Progenitor cell of endocrine pancreas (in vitro differentiated cells): ENCODE measurements around the gene NRG2. TPM values are rescaled to one million over a fixed set of nuclear protein-coding genes. Genes with fewer than 3 reads are reported as not detected.

ENCODE experiments used
- DNase-seq: peaks from one replicate; pipeline ENCODE4 v3.0.0; 2021; ENCODE audit warnings: low spot score; ENCODE audit not compliant: unreplicated experiment
- H3K27ac Mint-ChIP-seq: 2 replicates; pipeline ENCODE4 v1.8.0; 2021; ENCODE audit warnings: mild to moderate bottlenecking, moderate library complexity, mixed read lengths
- H3K27me3 Mint-ChIP-seq: 2 replicates; pipeline ENCODE4 v1.8.0; 2021; ENCODE audit warnings: mixed read lengths
- H3K36me3 Mint-ChIP-seq: 2 replicates; pipeline ENCODE4 v1.8.0; 2022; ENCODE audit warnings: mixed read lengths; ENCODE audit not compliant: insufficient read depth
- H3K4me1 Mint-ChIP-seq: 2 replicates; pipeline ENCODE4 v1.8.0; 2021; ENCODE audit warnings: low read depth, mixed read lengths
- H3K4me3 Mint-ChIP-seq: 2 replicates; pipeline ENCODE4 v1.8.0; 2021; ENCODE audit warnings: low read depth, mild to moderate bottlenecking, moderate library complexity, mixed read lengths
- H3K9me3 Mint-ChIP-seq: 2 replicates; pipeline ENCODE4 v1.8.0; 2021; ENCODE audit warnings: low read depth, mixed read lengths
- total RNA-seq: library from RNA; stranded (reverse); gene quantifications from 2 replicates; pipeline ENCODE4 v1.2.1, GENCODE V29; 2021
- TF ChIP-seq, protein P1 (sequence below): fragments of 200-600 bp; sonication (generic); IDR thresholded peaks from one replicate; pipeline ENCODE4 v1.5.0; 2021; ENCODE audit warnings: antibody characterized with exemption, mild to moderate bottlenecking; ENCODE audit not compliant: unreplicated experiment

The NRG2 gene
- total RNA-seq, 1 donor from 2014 or later = 5.5 TPM

DNA sequence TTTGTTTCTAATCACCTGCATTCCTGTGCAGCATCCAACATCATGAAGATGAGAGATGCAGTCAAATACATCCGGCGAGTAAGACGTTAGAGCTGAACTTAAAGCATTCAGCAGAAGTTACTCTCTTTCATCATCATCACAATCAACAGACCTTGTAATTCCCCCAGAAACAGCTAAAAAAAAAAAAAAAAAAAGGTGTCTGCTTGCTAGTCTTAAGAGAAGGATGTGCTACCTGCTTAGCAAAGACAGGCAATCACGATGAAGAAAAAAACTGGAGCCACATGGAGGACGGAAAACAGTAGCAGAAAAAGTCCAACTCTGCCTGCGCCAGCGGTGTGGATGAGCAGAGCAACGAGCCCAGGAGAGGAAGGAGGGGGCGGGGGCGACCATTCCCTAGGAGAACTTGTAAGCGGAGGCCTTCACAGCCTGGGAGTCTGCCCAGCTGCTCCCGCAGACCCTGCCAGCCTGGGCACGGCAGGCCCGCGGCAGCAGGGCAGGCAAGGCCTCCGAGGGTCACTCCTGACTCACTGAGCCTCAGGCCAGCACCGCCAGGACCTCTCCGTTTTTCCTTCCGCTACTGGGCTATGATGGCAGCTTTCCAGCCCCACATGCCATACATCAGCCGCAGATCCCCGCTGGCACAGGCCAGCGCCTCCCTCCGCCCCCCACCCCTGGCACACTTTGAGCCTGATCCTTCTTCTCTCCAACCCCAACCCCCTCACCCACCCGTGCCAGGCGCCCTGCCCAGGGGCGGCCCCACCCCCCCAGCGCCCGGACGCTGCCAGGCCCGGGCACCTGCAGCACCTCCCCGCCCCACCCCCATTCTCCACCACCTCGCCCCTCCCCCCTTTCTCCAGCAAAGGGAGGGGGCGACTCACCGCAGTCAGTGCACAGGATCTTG, 1.4 kb downstream of the NRG2 start:
- Mint-ChIP-seq H3K9me3 (no peaks in the 10 kb centered on the region), H3K4me1 (peaks cover 44% of the 10 kb centered on the region), H3K4me3 (peak overlapping the region; percentile 84), H3K36me3 (no peaks in the 10 kb centered on the region), H3K27me3 (peaks cover 26% of the 10 kb centered on the region), H3K27ac (peak overlapping the region; percentile 69)
- TF ChIP-seq, protein P1, sequence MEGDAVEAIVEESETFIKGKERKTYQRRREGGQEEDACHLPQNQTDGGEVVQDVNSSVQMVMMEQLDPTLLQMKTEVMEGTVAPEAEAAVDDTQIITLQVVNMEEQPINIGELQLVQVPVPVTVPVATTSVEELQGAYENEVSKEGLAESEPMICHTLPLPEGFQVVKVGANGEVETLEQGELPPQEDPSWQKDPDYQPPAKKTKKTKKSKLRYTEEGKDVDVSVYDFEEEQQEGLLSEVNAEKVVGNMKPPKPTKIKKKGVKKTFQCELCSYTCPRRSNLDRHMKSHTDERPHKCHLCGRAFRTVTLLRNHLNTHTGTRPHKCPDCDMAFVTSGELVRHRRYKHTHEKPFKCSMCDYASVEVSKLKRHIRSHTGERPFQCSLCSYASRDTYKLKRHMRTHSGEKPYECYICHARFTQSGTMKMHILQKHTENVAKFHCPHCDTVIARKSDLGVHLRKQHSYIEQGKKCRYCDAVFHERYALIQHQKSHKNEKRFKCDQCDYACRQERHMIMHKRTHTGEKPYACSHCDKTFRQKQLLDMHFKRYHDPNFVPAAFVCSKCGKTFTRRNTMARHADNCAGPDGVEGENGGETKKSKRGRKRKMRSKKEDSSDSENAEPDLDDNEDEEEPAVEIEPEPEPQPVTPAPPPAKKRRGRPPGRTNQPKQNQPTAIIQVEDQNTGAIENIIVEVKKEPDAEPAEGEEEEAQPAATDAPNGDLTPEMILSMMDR = no peak
- DNase-seq = peak; percentile 15

DNA sequence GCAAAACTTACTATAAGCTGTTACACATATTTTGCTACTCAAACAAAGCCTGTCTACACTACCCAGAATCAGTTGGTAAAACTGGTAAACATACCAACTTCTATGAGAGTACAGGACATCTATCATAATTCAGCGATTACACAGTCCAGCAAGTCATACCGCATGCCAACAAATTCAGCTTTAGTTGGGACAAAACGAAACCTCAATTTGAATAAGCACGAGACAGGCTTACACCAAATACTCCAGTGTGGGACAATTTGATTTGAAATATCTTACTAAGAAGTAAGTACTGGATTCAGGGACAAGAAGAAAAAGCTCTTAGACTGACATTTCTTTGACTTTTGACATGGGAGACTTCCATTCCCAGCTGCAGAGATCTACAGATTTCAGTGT, 2.0 kb downstream of the NRG2 start:
- Mint-ChIP-seq H3K27me3 (peaks cover 26% of the 10 kb centered on the region), H3K4me3 (peak overlapping the region; percentile 84)

DNA sequence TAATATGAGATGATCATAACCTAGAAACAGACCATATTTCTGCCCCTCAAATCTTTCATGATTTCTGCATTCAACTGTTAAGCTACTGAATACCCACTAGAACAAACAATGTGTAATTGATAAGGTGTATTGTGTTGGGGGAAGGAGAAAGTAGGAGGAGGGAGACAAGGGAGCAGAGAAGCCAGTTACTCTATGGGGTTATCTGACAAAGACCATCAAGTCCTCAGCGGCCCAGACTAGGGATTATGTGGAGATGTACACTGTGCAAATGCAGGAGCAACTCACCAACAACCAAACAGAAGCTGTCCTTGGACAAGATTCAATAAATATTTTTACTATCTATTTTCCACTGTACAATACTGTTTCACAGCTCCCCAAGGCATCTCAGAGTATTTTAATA, 2.7 kb downstream of the NRG2 start:
- H3K27me3 Mint-ChIP-seq = peaks cover 21% of the 10 kb centered on the region
- H3K36me3 Mint-ChIP-seq = no peaks in the 10 kb centered on the region
- no peak overlapping the region for H3K27ac Mint-ChIP-seq
- H3K4me1 Mint-ChIP-seq = peaks cover 55% of the 10 kb centered on the region
- TF ChIP-seq, protein P1 = no peak
- DNase-seq = no peak
- no peaks in the 10 kb centered on the region for H3K9me3 Mint-ChIP-seq
- no peak overlapping the region for H3K4me3 Mint-ChIP-seq

More for the DNA sequence above, 2.0 kb downstream of the NRG2 start:
- Mint-ChIP-seq H3K36me3 (no peaks in the 10 kb centered on the region), H3K9me3 (no peaks in the 10 kb centered on the region), H3K4me1 (peaks cover 49% of the 10 kb centered on the region), H3K27ac (peak overlapping the region; percentile 33)
- TF ChIP-seq, protein P1 = no peak
- DNase-seq = no peak

DNA sequence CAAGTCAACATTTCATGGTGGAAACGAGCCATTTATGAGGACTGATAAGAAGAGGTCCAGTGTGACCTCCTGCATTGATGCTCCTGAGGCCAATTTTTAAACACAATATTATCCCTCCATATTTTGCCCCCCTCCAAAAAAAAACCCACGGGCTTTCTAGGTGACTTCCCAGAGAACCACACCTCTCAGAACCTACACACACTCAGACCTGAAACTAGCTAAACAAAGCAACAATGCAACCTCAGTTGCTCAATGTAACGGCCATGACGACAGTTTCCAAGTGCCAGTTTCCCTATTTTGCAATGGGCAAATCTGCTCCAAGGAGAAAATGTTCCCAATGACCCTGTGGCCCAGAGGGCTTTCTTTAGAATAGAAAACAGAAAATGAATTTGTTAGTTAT, 3.5 kb downstream of the NRG2 start:
- Mint-ChIP-seq H3K4me1 (peaks cover 55% of the 10 kb centered on the region), H3K27ac (peak overlapping the region; percentile 81), H3K36me3 (peaks cover 3% of the 10 kb centered on the region), H3K4me3 (peak overlapping the region; percentile 11), H3K27me3 (peaks cover 13% of the 10 kb centered on the region), H3K9me3 (peaks cover 5% of the 10 kb centered on the region)
- no peak for DNase-seq
- TF ChIP-seq, protein P1 = no peak

DNA sequence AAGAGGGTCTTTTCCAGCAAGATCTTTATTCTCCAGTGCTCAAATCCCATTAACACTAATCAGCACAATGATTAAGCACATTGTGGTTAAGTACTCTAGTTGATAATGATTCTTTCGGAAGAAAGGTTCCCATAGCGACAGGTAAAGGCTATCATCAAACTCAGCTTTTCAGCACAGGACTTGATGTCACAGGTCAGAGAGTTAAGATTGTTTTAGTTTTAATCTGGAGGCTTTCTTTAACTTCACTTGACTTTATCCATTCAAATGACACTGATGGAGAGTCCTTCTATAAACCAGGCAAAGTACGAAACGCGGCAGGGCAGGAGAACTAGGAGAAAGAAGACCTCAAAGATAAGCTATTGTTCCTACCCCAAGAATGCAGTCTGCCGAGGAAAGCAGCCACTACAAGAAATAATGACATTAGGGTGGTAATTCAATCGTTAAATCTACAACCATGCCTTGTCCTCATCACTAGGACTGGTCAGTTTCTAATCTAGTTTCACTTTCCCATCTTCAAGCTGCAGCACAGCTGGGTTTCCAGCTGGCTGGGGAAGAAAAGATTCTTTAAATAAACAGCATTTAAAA, 4.6 kb downstream of the NRG2 start:
- Mint-ChIP-seq H3K4me3 (peak overlapping the region; percentile 33), H3K36me3 (peaks cover 3% of the 10 kb centered on the region), H3K4me1 (peaks cover 52% of the 10 kb centered on the region), H3K27me3 (peaks cover 7% of the 10 kb centered on the region), H3K27ac (peak overlapping the region; percentile 91), H3K9me3 (peaks cover 5% of the 10 kb centered on the region)
- TF ChIP-seq, protein P1 = no peak
- DNase-seq = no peak
